HepG2 (cell line): Measurements from ENCODE around the gene IL10. TPM values are rescaled to one million over a fixed set of nuclear protein-coding genes. Genes with fewer than 3 reads are reported as not detected.

Experiments used
- ATAC-seq: fragments of 200-7000 bp; cut with Tn5 transposase; 3 replicates; pipeline ENCODE4 v1.9.1; 2020; ENCODE audit warnings: mild to moderate bottlenecking, moderate library complexity
- BruUV-seq: library from RNA; stranded (reverse); fragments of 400-500 nt; replicated peaks from 2 replicates; lab custom pipeline; 2021; lab: Mats Ljungman, UMichigan
- CTCF ChIA-PET: fragments of 300-600 bp; formaldehyde crosslinking; extraction: SDS; loops from one replicate; lab custom pipeline; 2021; ENCODE audit warnings: low total read pairs, inconsistent platforms, low intra/inter-chr PET ratio; lab: Yijun Ruan, JAX
- POLR2A ChIA-PET: fragments of 350-600 bp; sonication (Branson Sonifier 250); formaldehyde crosslinking; loops from one replicate; lab custom pipeline; 2020; ENCODE audit warnings: antibody characterized with exemption, inconsistent platforms; lab: Yijun Ruan, JAX
- DNase-seq: peaks from one replicate; pipeline ENCODE4 v3.0.0-alpha.2; 2015; ENCODE audit warnings: low spot score
- FAIRE-seq: peaks from 3 replicates; lab custom pipeline; 2011; peaks lifted over from hg19 to GRCh38; lab: Jason Lieb, UNC
- H2AFZ ChIP-seq: one replicate; pipeline ENCODE4 v1.6.1; 2011; ENCODE audit warnings: low read length, inconsistent platforms
- H3K27ac ChIP-seq: fragments of 300-600 bp; 3 replicates; pipeline ENCODE4 v1.8.0; 2011; ENCODE audit warnings: mixed run types, mild to moderate bottlenecking, mixed read lengths, low read length, inconsistent platforms; ENCODE audit not compliant: insufficient read depth; ENCODE audit errors: extremely low read length
- H3K27me3 ChIP-seq, 2 experiments: fragments of 200-600 bp in 1 of 2; 2 replicates in 1 of 2; 3 replicates in 1 of 2; pipeline versions ENCODE4 v1.6.0 to v1.8.0; 2011; ENCODE audit warnings: low read length in 2 of 2, mild to moderate bottlenecking in 2 of 2, moderate library complexity in 2 of 2, inconsistent platforms in 1 of 2; ENCODE audit not compliant: insufficient read depth in 2 of 2, control insufficient read depth in 1 of 2
- H3K36me3 ChIP-seq, 2 experiments: fragments of 200-600 bp in 1 of 2; replicated peaks in 1 of 2; 2 replicates in 1 of 2; 3 replicates in 1 of 2; pipeline versions ENCODE4 v1.5.1 to v1.8.0; 2011; ENCODE audit warnings: low read length in 2 of 2, inconsistent platforms in 1 of 2; ENCODE audit not compliant: insufficient read depth in 2 of 2, control insufficient read depth in 1 of 2
- H3K4me1 ChIP-seq: 2 replicates; pipeline ENCODE4 v1.5.1; 2012; ENCODE audit warnings: low read length, inconsistent platforms; ENCODE audit not compliant: insufficient read depth
- H3K4me2 ChIP-seq: 2 replicates; pipeline ENCODE4 v1.6.0; 2011; ENCODE audit warnings: low read depth, low read length, inconsistent platforms
- H3K4me3 ChIP-seq, 3 experiments: fragments of 200-600 bp in 1 of 3; sonication (generic), shearing (Covaris generic) in 1 of 3; replicated peaks in 1 of 3; 2 replicates each; pipeline ENCODE4 v1.5.1; 2011 to 2016; ENCODE audit warnings: low read length in 3 of 3, inconsistent platforms in 2 of 3, low read depth in 2 of 3, mild to moderate bottlenecking in 2 of 3, control low read depth in 1 of 3, mixed read lengths in 1 of 3; ENCODE audit not compliant: insufficient read depth in 1 of 3
- H3K79me2 ChIP-seq: one replicate; pipeline ENCODE4 v1.6.1; 2011; ENCODE audit warnings: low read length, inconsistent platforms; ENCODE audit not compliant: insufficient read depth
- H3K9ac ChIP-seq: 2 replicates; pipeline ENCODE4 v1.6.0; 2011; ENCODE audit warnings: mild to moderate bottlenecking, low read depth, low read length, inconsistent platforms; ENCODE audit not compliant: insufficient read depth
- H3K9me3 ChIP-seq: 2 replicates; pipeline ENCODE4 v1.5.1; 2012; ENCODE audit warnings: mild to moderate bottlenecking, low read length
- H4K20me1 ChIP-seq: 2 replicates; pipeline ENCODE4 v1.6.0; 2011; ENCODE audit warnings: inconsistent platforms, mild to moderate bottlenecking, low read length, moderate library complexity; ENCODE audit not compliant: insufficient read depth
- ARID5B ChIP-seq: IDR thresholded peaks from 2 replicates; pipeline ENCODE4 v1.4.0; 2020; ENCODE audit warnings: mild to moderate bottlenecking, missing genetic modification reagents
- ATAD3A ChIP-seq: sonication (generic); formaldehyde crosslinking; IDR thresholded peaks from 2 replicates; pipeline ENCODE4 v1.4.0; 2020; ENCODE audit warnings: missing genetic modification reagents
- ATF6 ChIP-seq: sonication (generic); formaldehyde crosslinking; conservative IDR thresholded peaks from 2 replicates; pipeline ENCODE4 v1.4.0; 2020; ENCODE audit warnings: missing genetic modification reagents
- ELK4 ChIP-seq: sonication (generic); formaldehyde crosslinking; IDR thresholded peaks from 2 replicates; pipeline ENCODE4 v1.9.0; 2021; ENCODE audit warnings: missing genetic modification reagents, borderline replicate concordance
- HBP1 ChIP-seq: IDR thresholded peaks from 2 replicates; pipeline ENCODE4 v1.6.1; 2016; ENCODE audit warnings: low read depth, control low read depth
- HNF4A ChIP-seq: sonication (generic); formaldehyde crosslinking; IDR thresholded peaks from 2 replicates; pipeline ENCODE4 v1.4.0; 2020; ENCODE audit warnings: missing genetic modification reagents
- HOXA5 ChIP-seq: sonication (generic); formaldehyde crosslinking; IDR thresholded peaks from 2 replicates; pipeline ENCODE4 v1.4.0; 2020; ENCODE audit warnings: missing genetic modification reagents
- JUN ChIP-seq: sonication (generic); formaldehyde crosslinking; IDR thresholded peaks from 2 replicates; pipeline ENCODE4 v1.4.0; 2020; ENCODE audit warnings: mild to moderate bottlenecking, missing genetic modification reagents
- JUNB ChIP-seq: sonication (generic); formaldehyde crosslinking; IDR thresholded peaks from 2 replicates; pipeline ENCODE4 v1.8.0; 2022; ENCODE audit warnings: missing genetic modification reagents, mild to moderate bottlenecking, borderline replicate concordance
- KDM2A ChIP-seq: sonication (generic); formaldehyde crosslinking; IDR thresholded peaks from 2 replicates; pipeline ENCODE4 v1.4.0; 2020; ENCODE audit warnings: low read depth, missing genetic modification reagents, borderline replicate concordance
- LCORL ChIP-seq, 2 experiments: fragments of 450-650 bp in 1 of 2; sonication (generic) in 1 of 2; formaldehyde crosslinking in 1 of 2; IDR thresholded peaks; 2 replicates each; pipeline versions ENCODE4 v1.5.0 to v1.6.1; 2017 to 2020; ENCODE audit warnings: antibody characterized with exemption in 1 of 2, missing genetic modification reagents in 1 of 2
- NR0B2 ChIP-seq: sonication (generic); formaldehyde crosslinking; IDR thresholded peaks from 2 replicates; pipeline ENCODE4 v1.4.0; 2020; ENCODE audit warnings: mild to moderate bottlenecking, missing genetic modification reagents
- RBFOX2 ChIP-seq: fragments of 200-400 bp; formaldehyde crosslinking; IDR thresholded peaks from 2 replicates; pipeline ENCODE4 v1.6.1; 2017; ENCODE audit warnings: low read depth, mild to moderate bottlenecking, low read length
- ZFY ChIP-seq: sonication (generic); formaldehyde crosslinking; IDR thresholded peaks from 2 replicates; pipeline ENCODE4 v1.4.0; 2020; ENCODE audit warnings: missing genetic modification reagents
- ZNF296 ChIP-seq: sonication (generic); formaldehyde crosslinking; conservative IDR thresholded peaks from 2 replicates; pipeline ENCODE4 v1.5.0; 2020; ENCODE audit warnings: mild to moderate bottlenecking, missing genetic modification reagents
- WGBS: methylation state at CpG from one replicate; pipeline ENCODE4 v1.1.6; 2017; ENCODE audit warnings: low lambda C conversion rate; 5-methylcytosine and 5-hydroxymethylcytosine counted together
- in situ Hi-C: cut with HindIII; loops from 2 replicates; pipeline ENCODE4 v1.10.0; 2017; ENCODE audit warnings: low pct_unique_long_range_greater_than_20kb; ENCODE audit not compliant: extremely low pct_ligation_motif_present
- intact Hi-C: fragments of 100-400 bp; cut with micrococcal nuclease; formaldehyde crosslinking; loops from one replicate; pipeline ENCODE4 v1.10.0; 2022; ENCODE audit not compliant: unreplicated experiment
- polyA plus RNA-seq, 8 experiments: library from polyadenylated mRNA; depleted of rRNA in 3 of 8; stranded (reverse) in 7 of 8; unstranded in 1 of 8; fragments of >200 nt; fragmentation: Illumina TruSeq in 4 of 8; extraction: Trizol in 4 of 8; gene quantifications; 2 replicates each; pipeline versions ENCODE4 v1.2.1 to v1.2.3, GENCODE V29; 2011 to 2016; ENCODE audit warnings: low read depth in 4 of 8, missing spikeins in 1 of 8, mixed read lengths in 1 of 8; ENCODE audit not compliant: insufficient read depth in 1 of 8
- total RNA-seq, 5 experiments: library from RNA; depleted of rRNA; stranded (reverse); fragments of >200 nt; fragmentation: Illumina TruSeq; extraction: Trizol; gene quantifications; 2 replicates each; pipeline ENCODE4 v1.2.3, GENCODE V29; 2016; ENCODE audit warnings: low read depth in 1 of 5

Gene IL10
- total and polyA plus RNA-seq, 2 of the 13 experiments (the other 11 are each of a cell fraction or from before 2014, with no cell fraction given): not detected

GRCh38 chr1:206784471-206784903 lies 12.2 kb upstream of the IL10 start:
- no peak overlapping the region for H2AFZ ChIP-seq
- ChIA-PET POLR2A (no interaction called here), CTCF (no interaction called here)
- H3K36me3 ChIP-seq: no peaks in the 10 kb centered on the region
- in situ Hi-C loops: no loop called here
- peaks cover 3 to 23% of the 10 kb centered on the region in 2 experiments; a peak in 2 of 5 replicates for H3K27me3 ChIP-seq
- no peak for FAIRE-seq
- H3K4me1 ChIP-seq: no peaks in the 10 kb centered on the region
- DNase-seq: no peak
- no TSS peak for BruUV-seq
- H3K4me3 ChIP-seq: no peak overlapping the region
- H3K27ac ChIP-seq: no peak overlapping the region
- WGBS: 70% methylated on average over 13 of the region's 17 CpGs
- no peaks in the 10 kb centered on the region for H4K20me1 ChIP-seq
- ATAC-seq: no peak
- H3K9me3 ChIP-seq: no peaks in the 10 kb centered on the region
- H3K4me2 ChIP-seq: no peak overlapping the region
- intact Hi-C loops: no loop called here
- no peak overlapping the region for H3K9ac ChIP-seq
- H3K79me2 ChIP-seq: no peaks in the 10 kb centered on the region
- TF ChIP-seq RBFOX2: no peak
- TF ChIP-seq ELK4 (CRISPR knock-in tag): no peak
- TF ChIP-seq NR0B2 (CRISPR knock-in tag): no peak
- no peak for TF ChIP-seq ARID5B (CRISPR knock-in tag)
- TF ChIP-seq JUN (CRISPR knock-in tag): no peak
- no peak for TF ChIP-seq HNF4A
- no peak for TF ChIP-seq KDM2A
- no peak for TF ChIP-seq HBP1 (CRISPR knock-in tag)
- TF ChIP-seq ATAD3A (CRISPR knock-in tag): no peak
- TF ChIP-seq HOXA5 (CRISPR knock-in tag): no peak
- no peak for TF ChIP-seq ZNF296
- no peak for TF ChIP-seq ZFY
- no peak for TF ChIP-seq ATF6 (CRISPR knock-in tag)
- TF ChIP-seq JUNB (CRISPR knock-in tag): no peak
- no peak for TF ChIP-seq LCORL (IDR thresholded peaks at IDR 0.05)
- no peak for TF ChIP-seq LCORL (CRISPR knock-in tag; IDR thresholded peaks at IDR 0.05)
